Peyer's patch (tissue), 4 donors: ENCODE data around the gene LHFPL5.

Experiments
- POLR2A ChIP-seq, 2 donors: fragments of 450-650 bp; IDR thresholded peaks; one replicate each; pipeline ENCODE4 v1.5.1; 2017; ENCODE audit warnings: antibody characterized with exemption in 2 of 2, mild to moderate bottlenecking in 2 of 2, moderate library complexity in 2 of 2
- TF ChIP-seq, protein P1 (sequence below), 6 experiments: fragments of 450-650 bp in 4 of 6; fragments of 200-600 bp in 2 of 6; sonication (generic) in 1 of 6; IDR thresholded peaks; one replicate each; pipeline ENCODE4 v1.5.1; 2017 to 2019; ENCODE audit warnings: antibody characterized with exemption in 6 of 6, mild to moderate bottlenecking in 3 of 6, moderate library complexity in 1 of 6

DNA sequence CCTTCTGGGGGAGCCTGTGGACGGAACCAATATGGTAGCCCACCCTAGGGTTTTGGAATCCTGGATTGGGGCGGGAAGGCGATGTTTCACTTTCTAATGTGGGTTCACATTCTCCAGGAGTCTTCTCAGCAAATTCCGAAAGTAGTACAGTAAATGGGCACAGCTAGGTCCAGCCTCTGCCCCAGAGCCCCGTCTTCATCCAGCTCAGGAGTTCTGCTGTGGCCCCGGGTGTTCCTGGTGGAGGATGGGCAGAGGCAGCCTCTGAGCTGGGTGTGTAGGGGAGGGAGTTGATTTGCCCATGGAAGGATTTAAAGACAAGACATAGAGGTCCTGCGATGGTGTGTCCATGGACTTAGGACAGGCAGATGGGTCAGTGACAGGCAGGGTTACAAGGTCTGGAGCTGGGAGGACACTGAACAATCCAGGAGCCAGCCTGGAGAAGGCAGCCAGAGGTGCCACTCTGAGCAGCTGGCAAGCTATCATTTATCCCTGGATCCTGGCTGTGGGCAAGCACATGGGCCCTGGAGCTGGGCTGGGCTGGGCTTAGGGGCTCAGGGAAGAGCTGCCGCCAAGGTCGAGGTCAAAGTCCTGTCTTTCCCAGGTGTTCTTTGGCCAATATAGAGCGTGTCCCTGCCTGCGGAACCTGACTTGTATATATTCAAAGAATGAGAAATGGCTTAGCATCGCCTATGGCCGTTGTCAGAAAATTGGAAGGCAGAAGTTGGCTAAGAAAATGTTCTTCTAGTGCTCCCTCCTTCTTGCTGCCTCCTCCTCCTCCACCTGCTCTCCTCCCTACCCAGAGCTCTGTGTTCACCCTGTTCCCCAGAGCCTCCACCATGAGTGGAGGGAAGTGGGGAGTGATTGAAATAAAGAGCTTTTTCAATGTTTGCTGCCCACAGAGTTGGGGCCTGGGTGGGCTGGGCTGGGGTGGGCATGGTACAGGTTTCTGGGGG, 17.6 kb upstream of the LHFPL5 start:
- TF ChIP-seq, protein P1, sequence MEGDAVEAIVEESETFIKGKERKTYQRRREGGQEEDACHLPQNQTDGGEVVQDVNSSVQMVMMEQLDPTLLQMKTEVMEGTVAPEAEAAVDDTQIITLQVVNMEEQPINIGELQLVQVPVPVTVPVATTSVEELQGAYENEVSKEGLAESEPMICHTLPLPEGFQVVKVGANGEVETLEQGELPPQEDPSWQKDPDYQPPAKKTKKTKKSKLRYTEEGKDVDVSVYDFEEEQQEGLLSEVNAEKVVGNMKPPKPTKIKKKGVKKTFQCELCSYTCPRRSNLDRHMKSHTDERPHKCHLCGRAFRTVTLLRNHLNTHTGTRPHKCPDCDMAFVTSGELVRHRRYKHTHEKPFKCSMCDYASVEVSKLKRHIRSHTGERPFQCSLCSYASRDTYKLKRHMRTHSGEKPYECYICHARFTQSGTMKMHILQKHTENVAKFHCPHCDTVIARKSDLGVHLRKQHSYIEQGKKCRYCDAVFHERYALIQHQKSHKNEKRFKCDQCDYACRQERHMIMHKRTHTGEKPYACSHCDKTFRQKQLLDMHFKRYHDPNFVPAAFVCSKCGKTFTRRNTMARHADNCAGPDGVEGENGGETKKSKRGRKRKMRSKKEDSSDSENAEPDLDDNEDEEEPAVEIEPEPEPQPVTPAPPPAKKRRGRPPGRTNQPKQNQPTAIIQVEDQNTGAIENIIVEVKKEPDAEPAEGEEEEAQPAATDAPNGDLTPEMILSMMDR (IDR thresholded peaks at IDR 0.05): no peak
- no peak for TF ChIP-seq POLR2A (IDR thresholded peaks at IDR 0.05)
